ENCODE measurements around the gene LMO1. TPM values are rescaled to one million over a fixed set of nuclear protein-coding genes. Genes with fewer than 3 reads are reported as not detected.

The LMO1 gene
- polyA plus RNA-seq, 1 of the 3 experiments (the other 2 are of a cell fraction) = 0.12 TPM

DNA sequence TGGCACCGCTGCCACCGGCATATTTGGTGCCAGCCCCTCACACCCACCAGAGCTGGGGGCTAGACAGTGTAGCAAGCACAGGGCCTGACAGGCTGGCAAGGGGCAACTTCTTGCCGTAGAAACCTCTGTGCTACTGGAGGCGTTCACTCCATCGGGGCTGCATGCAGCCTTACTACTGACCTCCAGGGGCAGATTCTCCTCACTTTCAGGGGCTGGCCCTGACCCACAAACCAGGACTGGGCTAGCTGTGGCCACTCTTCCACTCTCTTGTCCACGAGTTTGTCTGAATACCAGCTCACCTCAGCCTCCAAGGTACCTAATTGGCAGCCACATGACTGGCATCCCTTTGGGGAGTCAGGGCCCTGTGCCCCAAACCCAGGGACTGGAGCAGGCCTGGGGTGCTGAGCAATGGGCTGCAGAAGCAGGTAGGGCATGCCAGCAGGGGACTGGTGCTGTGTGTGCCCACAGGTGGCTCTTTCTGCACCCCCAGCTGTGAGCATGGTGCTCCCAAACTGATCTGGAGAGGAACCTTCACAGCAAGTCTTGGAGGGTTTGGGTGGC lies 2.1 kb upstream of the LMO1 start:
- H3K4me3 ChIP-seq (ENCODE audit: low read depth in 2 of 2, low read length in 1 of 2) = no peak overlapping the region
- H3K36me3 ChIP-seq (replicated peaks in 1 of 2; ENCODE audit: control insufficient read depth in 1 of 2, insufficient read depth in 2 of 2, low read length in 1 of 2) = no peaks in the 10 kb centered on the region
- POLR2A ChIA-PET = interaction anchor here (1.0 to 1.2 kb wide), 3 partner anchors 18 to 301 kb away, joined by 3 read pairs; no protein-coding TSS in a partner anchor
- H4K20me1 ChIP-seq (ENCODE audit: insufficient read depth) = no peaks in the 10 kb centered on the region
- no peak overlapping the region for H3K9ac ChIP-seq
- no peak overlapping the region for H3K4me2 ChIP-seq
- H3K9me2 ChIP-seq = no peaks in the 10 kb centered on the region
- peaks cover 3% of the 10 kb centered on the region for H3F3A ChIP-seq (replicated peaks; ENCODE audit: insufficient read depth)
- no peak for TF ChIP-seq POLR2AphosphoS5 (IDR thresholded peaks at IDR 0.05; ENCODE audit: low read depth, low read length)
- no peak for TF ChIP-seq CHD2 (IDR thresholded peaks at IDR 0.05; ENCODE audit: low read length, partially characterized antibody)
- no peak for TF ChIP-seq FOSL2 (IDR thresholded peaks at IDR 0.05; ENCODE audit: borderline replicate concordance, low read depth)
- TF ChIP-seq FOXM1 (IDR thresholded peaks at IDR 0.05; ENCODE audit: low read depth) = no peak
- TF ChIP-seq, protein P1, sequence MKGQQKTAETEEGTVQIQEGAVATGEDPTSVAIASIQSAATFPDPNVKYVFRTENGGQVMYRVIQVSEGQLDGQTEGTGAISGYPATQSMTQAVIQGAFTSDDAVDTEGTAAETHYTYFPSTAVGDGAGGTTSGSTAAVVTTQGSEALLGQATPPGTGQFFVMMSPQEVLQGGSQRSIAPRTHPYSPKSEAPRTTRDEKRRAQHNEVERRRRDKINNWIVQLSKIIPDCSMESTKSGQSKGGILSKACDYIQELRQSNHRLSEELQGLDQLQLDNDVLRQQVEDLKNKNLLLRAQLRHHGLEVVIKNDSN (IDR thresholded peaks at IDR 0.05; ENCODE audit: borderline replicate concordance, low read depth) = no peak
- peak; percentile 17; the same call in 1 of the 2 replicates for TF ChIP-seq SMC3 (IDR thresholded peaks at IDR 0.05; ENCODE audit: low read depth, low read length)
- peak; percentile 63 for TF ChIP-seq RAD21 (IDR thresholded peaks at IDR 0.05; ENCODE audit: low read length)
- TF ChIP-seq RCOR1 (IDR thresholded peaks at IDR 0.05; ENCODE audit: low read length) = no peak
- TF ChIP-seq NFIC (IDR thresholded peaks at IDR 0.05; ENCODE audit: borderline replicate concordance) = no peak
- TF ChIP-seq, protein P2, sequence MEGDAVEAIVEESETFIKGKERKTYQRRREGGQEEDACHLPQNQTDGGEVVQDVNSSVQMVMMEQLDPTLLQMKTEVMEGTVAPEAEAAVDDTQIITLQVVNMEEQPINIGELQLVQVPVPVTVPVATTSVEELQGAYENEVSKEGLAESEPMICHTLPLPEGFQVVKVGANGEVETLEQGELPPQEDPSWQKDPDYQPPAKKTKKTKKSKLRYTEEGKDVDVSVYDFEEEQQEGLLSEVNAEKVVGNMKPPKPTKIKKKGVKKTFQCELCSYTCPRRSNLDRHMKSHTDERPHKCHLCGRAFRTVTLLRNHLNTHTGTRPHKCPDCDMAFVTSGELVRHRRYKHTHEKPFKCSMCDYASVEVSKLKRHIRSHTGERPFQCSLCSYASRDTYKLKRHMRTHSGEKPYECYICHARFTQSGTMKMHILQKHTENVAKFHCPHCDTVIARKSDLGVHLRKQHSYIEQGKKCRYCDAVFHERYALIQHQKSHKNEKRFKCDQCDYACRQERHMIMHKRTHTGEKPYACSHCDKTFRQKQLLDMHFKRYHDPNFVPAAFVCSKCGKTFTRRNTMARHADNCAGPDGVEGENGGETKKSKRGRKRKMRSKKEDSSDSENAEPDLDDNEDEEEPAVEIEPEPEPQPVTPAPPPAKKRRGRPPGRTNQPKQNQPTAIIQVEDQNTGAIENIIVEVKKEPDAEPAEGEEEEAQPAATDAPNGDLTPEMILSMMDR (IDR thresholded peaks at IDR 0.05) = peak; percentile 34
- TF ChIP-seq, protein P3, sequence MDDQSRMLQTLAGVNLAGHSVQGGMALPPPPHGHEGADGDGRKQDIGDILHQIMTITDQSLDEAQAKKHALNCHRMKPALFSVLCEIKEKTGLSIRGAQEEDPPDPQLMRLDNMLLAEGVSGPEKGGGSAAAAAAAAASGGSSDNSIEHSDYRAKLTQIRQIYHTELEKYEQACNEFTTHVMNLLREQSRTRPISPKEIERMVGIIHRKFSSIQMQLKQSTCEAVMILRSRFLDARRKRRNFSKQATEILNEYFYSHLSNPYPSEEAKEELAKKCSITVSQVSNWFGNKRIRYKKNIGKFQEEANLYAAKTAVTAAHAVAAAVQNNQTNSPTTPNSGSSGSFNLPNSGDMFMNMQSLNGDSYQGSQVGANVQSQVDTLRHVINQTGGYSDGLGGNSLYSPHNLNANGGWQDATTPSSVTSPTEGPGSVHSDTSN (IDR thresholded peaks at IDR 0.05) = no peak
- TF ChIP-seq RXRA (IDR thresholded peaks at IDR 0.05; ENCODE audit: borderline replicate concordance, low read depth) = no peak
- TF ChIP-seq, protein P4, sequence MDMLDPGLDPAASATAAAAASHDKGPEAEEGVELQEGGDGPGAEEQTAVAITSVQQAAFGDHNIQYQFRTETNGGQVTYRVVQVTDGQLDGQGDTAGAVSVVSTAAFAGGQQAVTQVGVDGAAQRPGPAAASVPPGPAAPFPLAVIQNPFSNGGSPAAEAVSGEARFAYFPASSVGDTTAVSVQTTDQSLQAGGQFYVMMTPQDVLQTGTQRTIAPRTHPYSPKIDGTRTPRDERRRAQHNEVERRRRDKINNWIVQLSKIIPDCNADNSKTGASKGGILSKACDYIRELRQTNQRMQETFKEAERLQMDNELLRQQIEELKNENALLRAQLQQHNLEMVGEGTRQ (IDR thresholded peaks at IDR 0.05; ENCODE audit: borderline replicate concordance, low read depth, low read length) = no peak
- H3K9me3 ChIP-seq = no peaks in the 10 kb centered on the region
- peaks cover 54% of the 10 kb centered on the region for H3K27me3 ChIP-seq (ENCODE audit: insufficient read depth)
- WGBS (ENCODE audit: low lambda C conversion rate) = 42% methylated on average over 6 of the region's 6 CpGs
- H3K79me2 ChIP-seq (ENCODE audit: insufficient read depth) = no peaks in the 10 kb centered on the region
- peaks cover 5 to 64% of the 10 kb centered on the region in 2 experiments; a peak in 2 of 4 replicates for H3K4me1 ChIP-seq (ENCODE audit: control insufficient read depth in 1 of 2, insufficient read depth in 2 of 2, low read depth in 1 of 2, low read length in 1 of 2)
- no peak overlapping the region for H2AFZ ChIP-seq (ENCODE audit: low read depth)
- CTCF ChIA-PET = interaction anchor here (0.8 to 29.7 kb wide), 24 partner anchors 17 to 300 kb away, joined by 3 to 604 read pairs (median 6); no protein-coding TSS in a partner anchor
- no peak overlapping the region; a peak in 1 of 4 replicates for H3K27ac ChIP-seq (ENCODE audit: low read depth in 2 of 2, low read length in 1 of 2)
- peak; percentile 81 for DNase-seq
